Upper lobe of right lung (tissue), 1 donor: ENCODE data around the gene ZGPAT. TPM values are rescaled to one million over a fixed set of nuclear protein-coding genes. Genes with fewer than 3 reads are reported as not detected.

Source experiments
- ATAC-seq: fragments of 200-7000 bp; cut with Tn5 transposase; one replicate; pipeline ENCODE4 v1.9.1; 2020; ENCODE audit warnings: mild to moderate bottlenecking, moderate library complexity
- DNase-seq: peaks from one replicate; pipeline ENCODE4 v3.0.0-alpha.2; 2020
- H3K27ac ChIP-seq: fragments of 200-600 bp; one replicate; pipeline ENCODE4 v1.8.0; 2022
- H3K27me3 ChIP-seq: fragments of 200-600 bp; one replicate; pipeline ENCODE4 v1.8.0; 2022; ENCODE audit warnings: mild to moderate bottlenecking
- H3K36me3 ChIP-seq: fragments of 200-600 bp; one replicate; pipeline ENCODE4 v1.8.0; 2022
- H3K4me1 ChIP-seq: fragments of 200-600 bp; one replicate; pipeline ENCODE4 v1.8.0; 2022
- H3K4me3 ChIP-seq: fragments of 200-600 bp; one replicate; pipeline ENCODE4 v1.8.0; 2022; ENCODE audit warnings: mild to moderate bottlenecking
- H3K9me3 ChIP-seq: fragments of 200-600 bp; one replicate; pipeline ENCODE4 v1.8.0; 2022
- intact Hi-C: fragments of 100-400 bp; cut with DNase I; formaldehyde crosslinking; loops from one replicate; pipeline ENCODE4 v1.11.0; 2022
- total RNA-seq: library from RNA; stranded (reverse); fragmentation: NEBNext Ultra II Directional; extraction: Animal tissue kit (Norgen Biotek cat#: 25700); gene quantifications from one replicate; pipeline ENCODE4 v1.2.1, GENCODE V29; 2021
- TF ChIP-seq, protein P1 (sequence below): fragments of 200-600 bp; IDR thresholded peaks from one replicate; pipeline ENCODE4 v1.8.0; 2022; ENCODE audit warnings: antibody characterized with exemption
- donor health status: DM: no; HTN: yes; CAD: no; lungs with severe emphysema.

ZGPAT gene
- total RNA-seq, 1 donor from 2014 or later = 27.6 TPM

GRCh38 chr20:63782521-63782971 is 74.7 kb downstream of the ZGPAT start:
- no peaks in the 10 kb centered on the region for H3K36me3 ChIP-seq
- no peaks in the 10 kb centered on the region for H3K9me3 ChIP-seq
- intact Hi-C loops = loop anchor here (5.0 kb wide), 1 partner anchor 80 kb away; the partner anchor contains the start of gene ABHD16B
- DNase-seq (no peak), ATAC-seq (no peak)
- no peak overlapping the region for H3K27ac ChIP-seq
- H3K4me3 ChIP-seq = no peak overlapping the region
- H3K27me3 ChIP-seq = no peaks in the 10 kb centered on the region
- no peaks in the 10 kb centered on the region for H3K4me1 ChIP-seq
- TF ChIP-seq, protein P1, sequence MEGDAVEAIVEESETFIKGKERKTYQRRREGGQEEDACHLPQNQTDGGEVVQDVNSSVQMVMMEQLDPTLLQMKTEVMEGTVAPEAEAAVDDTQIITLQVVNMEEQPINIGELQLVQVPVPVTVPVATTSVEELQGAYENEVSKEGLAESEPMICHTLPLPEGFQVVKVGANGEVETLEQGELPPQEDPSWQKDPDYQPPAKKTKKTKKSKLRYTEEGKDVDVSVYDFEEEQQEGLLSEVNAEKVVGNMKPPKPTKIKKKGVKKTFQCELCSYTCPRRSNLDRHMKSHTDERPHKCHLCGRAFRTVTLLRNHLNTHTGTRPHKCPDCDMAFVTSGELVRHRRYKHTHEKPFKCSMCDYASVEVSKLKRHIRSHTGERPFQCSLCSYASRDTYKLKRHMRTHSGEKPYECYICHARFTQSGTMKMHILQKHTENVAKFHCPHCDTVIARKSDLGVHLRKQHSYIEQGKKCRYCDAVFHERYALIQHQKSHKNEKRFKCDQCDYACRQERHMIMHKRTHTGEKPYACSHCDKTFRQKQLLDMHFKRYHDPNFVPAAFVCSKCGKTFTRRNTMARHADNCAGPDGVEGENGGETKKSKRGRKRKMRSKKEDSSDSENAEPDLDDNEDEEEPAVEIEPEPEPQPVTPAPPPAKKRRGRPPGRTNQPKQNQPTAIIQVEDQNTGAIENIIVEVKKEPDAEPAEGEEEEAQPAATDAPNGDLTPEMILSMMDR = no peak

- peaks cover 2% of the 10 kb centered on the region for H3K36me3 ChIP-seq
- no peak overlapping the region for H3K4me3 ChIP-seq
- H3K27ac ChIP-seq = no peak overlapping the region
- intact Hi-C loops = loop anchor here (5.0 kb wide), 1 partner anchor 78 kb away; the partner anchor contains the start of gene ABHD16B
- H3K9me3 ChIP-seq = no peaks in the 10 kb centered on the region
- no peaks in the 10 kb centered on the region for H3K27me3 ChIP-seq
- ATAC-seq = no peak
- H3K4me1 ChIP-seq = no peaks in the 10 kb centered on the region
- no peak for DNase-seq
- TF ChIP-seq, protein P1 = no peak
Measured at GRCh38 chr20:63783970-63784369, 76.1 kb downstream of the ZGPAT start.

DNA sequence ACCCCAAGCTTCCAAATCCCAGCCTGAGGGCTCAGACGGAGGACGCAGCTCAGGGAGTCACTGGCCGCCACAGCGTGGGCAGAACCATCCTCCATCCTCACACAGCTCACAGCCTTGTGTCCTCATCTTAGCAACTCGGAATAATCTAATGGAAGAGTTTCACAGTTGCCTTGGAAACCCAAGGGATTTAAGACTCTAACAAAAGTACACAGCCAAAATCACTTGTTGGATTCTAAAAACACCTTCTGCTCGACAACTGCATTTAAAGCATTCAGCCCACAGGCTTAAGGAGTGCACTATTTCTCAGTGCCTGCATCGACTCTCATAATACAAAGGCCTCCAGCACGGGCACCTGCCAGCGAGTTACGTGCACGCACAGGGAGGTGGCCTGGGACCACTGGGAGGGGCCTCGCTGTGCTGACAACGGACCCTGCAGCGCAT is 77.9 kb downstream of the ZGPAT start:
- H3K36me3 ChIP-seq = peaks cover 17% of the 10 kb centered on the region
- no peak overlapping the region for H3K27ac ChIP-seq
- ATAC-seq (no peak), DNase-seq (no peak)
- TF ChIP-seq, protein P1 = no peak
- no peak overlapping the region for H3K4me3 ChIP-seq
- H3K27me3 ChIP-seq = no peaks in the 10 kb centered on the region
- no peaks in the 10 kb centered on the region for H3K4me1 ChIP-seq
- intact Hi-C loops = no loop called here
- no peaks in the 10 kb centered on the region for H3K9me3 ChIP-seq

Other genes starting within 250 kb of the ZGPAT start
- gene KCNQ2, start 235.4 kb upstream of the ZGPAT start, total RNA-seq = not detected
- gene EEF1A2, start 209.0 kb upstream of the ZGPAT start, total RNA-seq = 0.67 TPM
- 355 TPM for gene PPDPF, start 187.3 kb upstream of the ZGPAT start, total RNA-seq
- gene PTK6, start 170.7 kb upstream of the ZGPAT start, total RNA-seq = 4.9 TPM
- not detected for gene SRMS, start 160.3 kb upstream of the ZGPAT start, total RNA-seq
- gene FNDC11, start 153.9 kb upstream of the ZGPAT start, total RNA-seq = 0.32 TPM
- gene HELZ2, start 133.8 kb upstream of the ZGPAT start, total RNA-seq = 53.3 TPM
- 11.3 TPM for gene GMEB2, start 80.9 kb upstream of the ZGPAT start, total RNA-seq
- gene STMN3, start 54.6 kb upstream of the ZGPAT start, total RNA-seq = 12.4 TPM
- 26.7 TPM for gene RTEL1, start 49.7 kb upstream of the ZGPAT start, total RNA-seq
- gene TNFRSF6B, start 11.4 kb upstream of the ZGPAT start, total RNA-seq = 14.4 TPM
- gene ARFRP1, start 63 bp upstream of the ZGPAT start, total RNA-seq = 49.4 TPM
- 7.8 TPM for gene LIME1, start 28.6 kb downstream of the ZGPAT start, total RNA-seq
- gene SLC2A4RG, start 31.7 kb downstream of the ZGPAT start, total RNA-seq = 64.1 TPM
- gene ZBTB46, start 123.2 kb downstream of the ZGPAT start, total RNA-seq = 19.7 TPM
- gene ABHD16B, start 153.5 kb downstream of the ZGPAT start, total RNA-seq = not detected
- gene TPD52L2, start 157.2 kb downstream of the ZGPAT start, total RNA-seq = 81.5 TPM
- 49.8 TPM for gene DNAJC5, start 187.1 kb downstream of the ZGPAT start, total RNA-seq
- gene UCKL1, start 248.4 kb downstream of the ZGPAT start, total RNA-seq = 38.9 TPM